IMR-90 (cell line): ENCODE measurements around the gene H1-8. TPM values are rescaled to one million over a fixed set of nuclear protein-coding genes. Genes with fewer than 3 reads are reported as not detected.

Experiments used
- ATAC-seq: fragments of 200-7000 bp; cut with Tn5 transposase; 2 replicates; pipeline ENCODE4 v1.9.1; 2020; ENCODE audit warnings: low read depth, mild to moderate bottlenecking, moderate library complexity
- BruUV-seq: library from RNA; stranded (reverse); fragments of 400-500 nt; replicated peaks from 2 replicates; lab custom pipeline; 2021; lab: Mats Ljungman, UMichigan
- CTCF ChIA-PET: fragments of 300-600 bp; formaldehyde crosslinking; extraction: SDS; loops from one replicate; lab custom pipeline; 2021; ENCODE audit warnings: antibody characterized with exemption; lab: Yijun Ruan, JAX
- POLR2A ChIA-PET: fragments of 300-600 bp; sonication (Branson Sonifier 250); formaldehyde crosslinking; loops from one replicate; lab custom pipeline; 2022; ENCODE audit warnings: antibody characterized with exemption; ENCODE audit not compliant: unreplicated experiment; lab: Charles Lee
- DNase-seq: peaks from one replicate; pipeline ENCODE4 v3.0.0; 2013
- H2AFZ ChIP-seq: replicated peaks from 2 replicates; pipeline ENCODE3; 2013; ENCODE audit warnings: low read length, mild to moderate bottlenecking; ENCODE audit not compliant: poor library complexity
- H2AK5ac ChIP-seq: 2 replicates; pipeline ENCODE4 v1.6.1; 2013; ENCODE audit warnings: low read depth, low read length, inconsistent platforms
- H2AK9ac ChIP-seq: replicated peaks from 2 replicates; pipeline ENCODE3; 2013; ENCODE audit warnings: mild to moderate bottlenecking, low read depth, low read length, moderate library complexity; ENCODE audit not compliant: poor library complexity
- H2BK120ac ChIP-seq: 2 replicates; pipeline ENCODE4 v1.6.1; 2013; ENCODE audit warnings: low read depth, low read length, inconsistent platforms
- H2BK15ac ChIP-seq: 3 replicates; pipeline ENCODE4 v1.6.1; 2013; ENCODE audit warnings: low read depth, low read length, inconsistent platforms
- H2BK20ac ChIP-seq: 2 replicates; pipeline ENCODE4 v1.6.1; 2013; ENCODE audit warnings: low read depth, mild to moderate bottlenecking, inconsistent platforms, low read length, moderate library complexity
- H2BK5ac ChIP-seq: 2 replicates; pipeline ENCODE4 v1.6.1; 2013; ENCODE audit warnings: mild to moderate bottlenecking, low read depth, low read length, inconsistent platforms; ENCODE audit not compliant: poor library complexity, severe bottlenecking
- H3K14ac ChIP-seq: replicated peaks from 2 replicates; pipeline ENCODE4 v1.6.1; 2013; ENCODE audit warnings: low read depth, low read length, inconsistent platforms
- H3K18ac ChIP-seq: 2 replicates; pipeline ENCODE4 v1.6.1; 2013; ENCODE audit warnings: low read depth, low read length, control low read depth
- H3K23ac ChIP-seq: 2 replicates; pipeline ENCODE4 v1.6.1; 2013; ENCODE audit warnings: low read depth, low read length, inconsistent platforms
- H3K27ac ChIP-seq: 2 replicates; pipeline ENCODE4 v1.5.1; 2013; ENCODE audit warnings: mild to moderate bottlenecking, control low read depth, low read length; ENCODE audit not compliant: insufficient read depth
- H3K27me3 ChIP-seq: 2 replicates; pipeline ENCODE4 v1.6.1; 2013; ENCODE audit warnings: low read length; ENCODE audit not compliant: control insufficient read depth, insufficient read depth
- H3K36me3 ChIP-seq: 2 replicates; pipeline ENCODE4 v1.6.1; 2013; ENCODE audit warnings: low read length, mixed read lengths; ENCODE audit not compliant: control insufficient read depth, insufficient read depth
- H3K4ac ChIP-seq: 2 replicates; pipeline ENCODE4 v1.6.1; 2013; ENCODE audit warnings: low read depth, low read length, inconsistent platforms
- H3K4me1 ChIP-seq: 2 replicates; pipeline ENCODE4 v1.6.1; 2013; ENCODE audit warnings: low read length, mixed read lengths; ENCODE audit not compliant: control insufficient read depth, insufficient read depth
- H3K4me2 ChIP-seq: 2 replicates; pipeline ENCODE4 v1.6.1; 2013; ENCODE audit warnings: low read depth, mild to moderate bottlenecking, control low read depth, low read length, moderate library complexity
- H3K4me3 ChIP-seq: 2 replicates; pipeline ENCODE4 v1.5.1; 2013; ENCODE audit warnings: low read depth, mild to moderate bottlenecking, control low read depth, low read length, moderate library complexity; ENCODE audit not compliant: insufficient read depth
- H3K56ac ChIP-seq: 2 replicates; pipeline ENCODE4 v1.6.1; 2013; ENCODE audit warnings: low read length, inconsistent platforms; ENCODE audit not compliant: insufficient read depth; ENCODE audit errors: extremely low read depth
- H3K79me1 ChIP-seq, 2 experiments: 2 replicates each; pipeline ENCODE4 v1.6.1; 2013; ENCODE audit warnings: low read length in 2 of 2, inconsistent platforms in 1 of 2, low read depth in 1 of 2
- H3K9ac ChIP-seq: 2 replicates; pipeline ENCODE4 v1.6.1; 2013; ENCODE audit warnings: low read depth, low read length, control low read depth
- H3K9me1 ChIP-seq: 2 replicates; pipeline ENCODE4 v1.6.1; 2013; ENCODE audit warnings: low read length, inconsistent platforms; ENCODE audit not compliant: insufficient read depth
- H3K9me3 ChIP-seq: 2 replicates; pipeline ENCODE4 v1.6.1; 2013; ENCODE audit warnings: low read length; ENCODE audit not compliant: control insufficient read depth, insufficient read depth
- H4K20me1 ChIP-seq: 2 replicates; pipeline ENCODE4 v1.6.1; 2013; ENCODE audit warnings: low read length, inconsistent platforms; ENCODE audit not compliant: insufficient read depth
- H4K5ac ChIP-seq: 2 replicates; pipeline ENCODE4 v1.6.1; 2013; ENCODE audit warnings: mild to moderate bottlenecking, low read depth, low read length, control low read depth
- H4K8ac ChIP-seq, 2 experiments: 2 replicates each; pipeline ENCODE4 v1.6.1; 2013; ENCODE audit warnings: low read depth in 2 of 2, low read length in 2 of 2, control low read depth in 1 of 2, inconsistent platforms in 1 of 2
- H4K91ac ChIP-seq: 2 replicates; pipeline ENCODE4 v1.6.1; 2013; ENCODE audit warnings: low read depth, low read length, inconsistent platforms; ENCODE audit not compliant: insufficient read depth
- CHD1 ChIP-seq: IDR thresholded peaks from 2 replicates; pipeline ENCODE4 v1.6.1; 2012; ENCODE audit warnings: low read depth, low read length, improper control_type of control experiment
- FOS ChIP-seq: fragments of 150-350 bp; IDR thresholded peaks from 2 replicates; pipeline ENCODE4 v1.6.1; 2016; ENCODE audit warnings: low read depth, low read length
- MAFK ChIP-seq: IDR thresholded peaks from 2 replicates; pipeline ENCODE4 v1.6.1; 2012; ENCODE audit warnings: low read depth, low read length, improper control_type of control experiment
- NFE2L2 ChIP-seq: fragments of 150-350 bp; IDR thresholded peaks from 2 replicates; pipeline ENCODE4 v1.6.1; 2016; ENCODE audit warnings: low read depth, mild to moderate bottlenecking, low read length
- POLR2A ChIP-seq: IDR thresholded peaks from 2 replicates; pipeline ENCODE4 v1.6.1; 2012; ENCODE audit warnings: mild to moderate bottlenecking, low read depth, low read length
- WGBS, 2 experiments: methylation state at CpG; one replicate each; pipeline versions ENCODE4 v1.1.5 to v1.1.7; 2013; ENCODE audit warnings: missing lambda C conversion rate in 2 of 2; ENCODE audit not compliant: insufficient read length in 1 of 2; ENCODE audit errors: extremely low coverage in 2 of 2; 5-methylcytosine and 5-hydroxymethylcytosine counted together
- dilution Hi-C: fragments of 300-500 bp; cut with HindIII; formaldehyde crosslinking; loops from one replicate; pipeline ENCODE4 v1.14.3; 2018; ENCODE audit warnings: low sequenced_read_pairs; ENCODE audit not compliant: unreplicated experiment
- in situ Hi-C: fragments of 300-500 bp; cut with MboI; formaldehyde crosslinking; loops from 3 replicates; pipeline ENCODE4 v1.14.3; 2019; ENCODE audit warnings: low sequenced_read_pairs, inconsistent platforms, mixed read lengths
- intact Hi-C: fragments of 100-400 bp; cut with micrococcal nuclease; formaldehyde crosslinking; loops from 2 replicates; pipeline ENCODE4 v1.10.0; 2022
- polyA plus RNA-seq, 3 experiments: library from polyadenylated mRNA; depleted of rRNA; stranded (reverse); fragments of >200 nt; gene quantifications; 2 replicates each; pipeline ENCODE4 v1.2.3, GENCODE V29; 2012; ENCODE audit warnings: low replicate concordance in 1 of 3
- total RNA-seq: library from RNA; depleted of rRNA; stranded (reverse); fragments of >200 nt; gene quantifications from 2 replicates; pipeline ENCODE4 v1.2.3, GENCODE V29; 2012

H1-8 gene
- total and polyA plus RNA-seq, 2 of the 4 experiments (the other 2 are of a cell fraction), result not detected

DNA sequence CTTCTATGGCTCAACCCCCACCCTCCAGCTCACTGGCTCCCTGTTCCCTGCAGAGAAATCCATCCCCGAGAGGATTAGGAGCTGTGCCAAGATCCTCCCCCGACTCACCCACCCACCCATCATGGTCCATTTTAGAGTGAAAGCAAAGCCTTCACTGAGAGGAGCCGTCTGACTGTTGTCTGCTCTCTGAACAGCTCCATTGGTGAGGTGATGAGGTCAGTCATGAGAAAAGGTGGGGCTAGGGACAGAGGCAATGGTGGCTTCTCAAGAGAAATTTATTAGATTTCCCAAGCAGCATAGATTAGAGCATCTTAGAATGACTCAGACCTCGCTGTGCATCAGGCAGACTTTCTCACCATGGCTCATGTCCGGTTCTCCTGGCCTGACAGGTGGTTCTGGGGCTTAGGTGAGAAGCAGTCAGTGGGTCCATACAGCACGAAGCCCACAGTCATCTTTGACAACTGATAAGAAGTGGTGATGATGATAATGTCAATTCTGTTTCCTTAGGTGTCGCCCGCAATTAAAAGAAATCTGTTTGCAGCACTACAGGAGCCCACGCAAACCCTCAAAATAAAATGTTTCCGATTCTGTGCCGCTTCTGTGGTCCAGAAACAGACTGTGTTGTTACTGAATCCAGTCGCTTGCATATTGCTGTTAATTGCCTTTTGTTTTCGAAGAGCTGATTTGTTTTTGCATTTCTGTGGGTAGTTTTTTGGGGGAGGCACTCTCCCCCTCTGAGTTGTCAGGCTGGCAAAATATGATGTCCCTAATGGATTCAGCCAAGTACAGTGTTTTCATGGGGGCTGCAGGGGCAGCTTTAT is 39.3 kb upstream of the H1-8 start:
- H3K27ac ChIP-seq, result no peak overlapping the region
- no peak overlapping the region for H3K9ac ChIP-seq
- H3K56ac ChIP-seq, result no peak overlapping the region
- H4K5ac ChIP-seq, result no peak overlapping the region
- no peak overlapping the region for H3K18ac ChIP-seq
- ChIA-PET CTCF (no interaction called here), POLR2A (no interaction called here)
- H3K14ac ChIP-seq, result no peak overlapping the region
- DNase-seq (peak; percentile 57), ATAC-seq (no peak)
- TF ChIP-seq FOS, result peak; percentile 27; the same call in 1 of the 2 replicates
- no peak for TF ChIP-seq MAFK
- TF ChIP-seq CHD1, result no peak
- TF ChIP-seq NFE2L2, result no peak
- no peak for TF ChIP-seq POLR2A
- H2BK15ac ChIP-seq, result no peak overlapping the region
- no peak overlapping the region for H4K8ac ChIP-seq
- peaks cover 12% of the 10 kb centered on the region; the same call in 1 of the 2 replicates for H3K9me1 ChIP-seq
- H3K79me1 ChIP-seq, result no peaks in the 10 kb centered on the region
- H3K4me3 ChIP-seq, result no peak overlapping the region
- no peaks in the 10 kb centered on the region for H4K20me1 ChIP-seq
- no peak overlapping the region for H3K4ac ChIP-seq
- no peak overlapping the region for H3K23ac ChIP-seq
- H3K4me2 ChIP-seq, result no peak overlapping the region
- H3K27me3 ChIP-seq, result no peaks in the 10 kb centered on the region
- H3K4me1 ChIP-seq, result peaks cover 9% of the 10 kb centered on the region
- no peaks in the 10 kb centered on the region for H3K9me3 ChIP-seq
- H2BK5ac ChIP-seq, result no peak overlapping the region
- no TSS peak for BruUV-seq
- H2AFZ ChIP-seq, result no peak overlapping the region
- WGBS, 2 experiments, result 100% methylated on average over 3 of the region's 13 CpGs; no CpG with 5 or more reads in 1 of the 2 experiments
- H2BK120ac ChIP-seq, result no peak overlapping the region
- in situ Hi-C loops (no loop called here), intact Hi-C loops (no loop called here), dilution Hi-C loops (no loop called here)
- no peak overlapping the region for H2AK5ac ChIP-seq
- H3K36me3 ChIP-seq, result peaks cover 9% of the 10 kb centered on the region
- H2BK20ac ChIP-seq, result no peak overlapping the region
- H4K91ac ChIP-seq, result no peak overlapping the region
- H2AK9ac ChIP-seq, result no peak overlapping the region
